DMS53 treated with DMSO at 0.1 percent for 48 hours (cell line): Measurements from ENCODE around the gene SCLY.
"Not testable (repeated sequence)": the region's sequence is repeated elsewhere in the genome, so short reads cannot be mapped to it uniquely, and the experiment has no call there.

ENCODE experiments used
- DNase-seq: peaks from one replicate; lab custom pipeline; 2025; ENCODE audit not compliant: unreplicated experiment; lab: John Stamatoyannopoulos, UW

Gene SCLY

DNA sequence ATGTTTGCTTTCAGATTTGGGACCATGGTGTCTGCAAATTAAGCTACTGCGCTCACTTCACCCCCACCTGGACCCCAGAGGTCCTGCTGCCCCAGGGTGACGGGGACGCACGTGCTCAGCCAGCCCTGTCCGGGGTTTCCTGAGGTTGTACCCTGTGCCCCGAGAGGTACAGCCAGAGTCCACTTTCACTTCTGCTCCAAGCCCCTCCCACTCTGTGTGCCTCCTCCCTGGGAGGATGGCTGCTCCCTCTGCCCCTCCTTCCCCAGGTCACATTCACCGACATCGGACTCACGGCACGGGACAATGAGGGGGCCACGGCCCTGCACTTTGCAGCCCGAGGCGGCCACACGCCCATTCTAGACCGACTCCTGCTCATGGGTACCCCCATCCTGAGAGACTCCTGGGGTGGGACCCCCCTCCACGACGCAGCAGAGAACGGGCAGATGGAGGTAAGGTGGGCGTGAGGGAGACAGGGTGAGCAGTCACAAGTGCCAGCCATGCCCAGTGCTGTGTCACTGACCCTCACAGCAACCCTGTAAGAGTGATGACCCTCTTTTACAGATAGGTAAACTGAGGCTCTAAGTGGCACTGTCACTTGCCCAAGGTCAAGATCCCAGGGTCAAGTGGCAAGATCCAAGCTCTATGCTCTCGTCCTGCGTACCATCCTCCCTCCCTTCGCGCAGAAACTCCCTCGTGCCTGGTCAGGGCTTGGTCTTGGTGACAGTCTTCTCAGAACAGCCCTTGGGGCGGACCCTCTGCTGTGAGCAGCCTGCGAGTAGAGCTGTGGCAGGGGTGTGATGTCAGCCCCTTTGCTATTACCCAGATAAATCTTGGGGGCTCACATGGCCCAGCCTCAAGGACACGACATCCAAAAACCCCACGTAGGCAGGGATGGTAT lies 47.0 kb downstream of the SCLY start:
- peak; percentile 85 for DNase-seq

DNA sequence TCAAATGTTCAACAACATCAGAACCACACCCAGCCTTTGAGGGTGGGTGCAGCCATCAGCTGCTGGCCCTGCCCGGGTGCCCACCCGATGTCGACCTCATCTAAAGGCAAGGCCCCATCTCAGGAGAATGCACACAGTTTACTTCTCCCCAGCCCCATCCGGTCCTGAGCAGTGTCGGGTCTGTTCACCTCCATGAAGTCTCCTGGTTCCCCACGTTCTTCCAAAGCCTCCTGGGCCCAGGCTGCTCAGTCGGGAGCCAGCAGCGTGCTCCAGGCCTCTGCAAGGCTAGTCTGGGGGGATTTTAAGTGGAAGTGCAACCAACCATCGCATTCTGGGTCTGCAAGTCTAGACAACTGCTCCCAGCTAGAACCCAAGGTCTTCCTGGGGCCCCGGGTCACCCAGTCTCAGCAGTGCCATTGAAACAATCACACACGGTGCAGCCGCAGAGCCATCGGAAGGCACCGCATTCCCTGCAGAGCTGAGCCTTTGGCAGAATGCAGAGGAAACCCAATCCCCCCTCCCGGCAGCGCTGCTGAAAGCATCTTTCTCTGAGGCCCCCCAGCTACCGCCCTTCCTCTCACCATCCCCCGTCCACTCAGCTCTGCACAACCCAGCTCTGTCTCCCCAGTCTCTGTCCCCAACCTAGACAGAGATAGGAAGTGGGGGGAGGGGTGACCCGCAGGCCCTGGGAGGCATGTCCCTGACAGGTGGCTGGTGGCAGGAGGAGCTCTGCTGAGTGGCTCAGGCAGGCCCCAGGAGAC lies 47.8 kb downstream of the SCLY start:
- DNase-seq, result peak; percentile 81

DNA sequence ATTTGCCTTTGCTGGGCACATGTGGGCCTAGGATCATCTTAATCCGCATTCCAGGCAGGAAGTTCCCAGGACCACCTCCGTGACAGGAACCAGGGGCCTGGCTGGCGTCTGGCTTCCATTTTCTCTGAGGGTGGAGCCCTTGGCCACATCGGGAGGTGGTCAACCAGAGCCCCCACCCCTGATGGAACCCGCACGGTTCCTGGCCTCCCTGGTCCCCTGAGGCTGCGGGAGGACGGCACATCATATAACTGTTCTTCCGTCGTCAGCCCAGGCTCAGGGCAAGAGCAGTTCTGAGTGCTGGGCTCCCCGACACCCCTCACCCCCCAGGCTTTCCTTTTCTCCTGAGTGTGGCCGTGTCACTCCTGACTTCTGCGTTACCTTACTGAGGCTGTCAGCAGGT lies 52.8 kb downstream of the SCLY start:
- DNase-seq, result no peak

DNA sequence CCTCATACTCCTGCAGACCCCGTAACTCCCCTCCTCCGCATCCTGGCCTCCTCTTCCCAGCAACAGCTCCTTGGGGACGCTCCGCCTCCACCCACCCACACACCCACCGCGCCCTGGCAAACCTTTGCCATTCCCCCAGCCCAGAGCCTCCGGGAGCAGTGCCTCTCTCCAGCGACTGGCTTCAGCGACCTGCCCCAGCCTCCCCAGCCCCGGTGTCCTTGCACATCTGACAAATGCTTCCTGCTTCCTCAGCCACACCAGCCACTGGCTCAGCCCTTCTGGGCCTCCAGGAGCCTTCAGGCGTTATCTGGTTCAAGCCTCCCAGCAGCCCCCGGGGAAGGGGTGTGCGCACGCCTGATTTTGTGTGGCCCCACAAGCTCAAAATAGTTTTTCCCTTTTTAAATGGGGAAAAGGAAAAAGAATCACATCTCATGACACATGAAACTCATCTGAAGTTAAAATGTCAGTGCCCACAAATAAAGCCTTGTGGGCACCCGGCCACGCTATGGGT lies 53.6 kb downstream of the SCLY start:
- no peak for DNase-seq

DNA sequence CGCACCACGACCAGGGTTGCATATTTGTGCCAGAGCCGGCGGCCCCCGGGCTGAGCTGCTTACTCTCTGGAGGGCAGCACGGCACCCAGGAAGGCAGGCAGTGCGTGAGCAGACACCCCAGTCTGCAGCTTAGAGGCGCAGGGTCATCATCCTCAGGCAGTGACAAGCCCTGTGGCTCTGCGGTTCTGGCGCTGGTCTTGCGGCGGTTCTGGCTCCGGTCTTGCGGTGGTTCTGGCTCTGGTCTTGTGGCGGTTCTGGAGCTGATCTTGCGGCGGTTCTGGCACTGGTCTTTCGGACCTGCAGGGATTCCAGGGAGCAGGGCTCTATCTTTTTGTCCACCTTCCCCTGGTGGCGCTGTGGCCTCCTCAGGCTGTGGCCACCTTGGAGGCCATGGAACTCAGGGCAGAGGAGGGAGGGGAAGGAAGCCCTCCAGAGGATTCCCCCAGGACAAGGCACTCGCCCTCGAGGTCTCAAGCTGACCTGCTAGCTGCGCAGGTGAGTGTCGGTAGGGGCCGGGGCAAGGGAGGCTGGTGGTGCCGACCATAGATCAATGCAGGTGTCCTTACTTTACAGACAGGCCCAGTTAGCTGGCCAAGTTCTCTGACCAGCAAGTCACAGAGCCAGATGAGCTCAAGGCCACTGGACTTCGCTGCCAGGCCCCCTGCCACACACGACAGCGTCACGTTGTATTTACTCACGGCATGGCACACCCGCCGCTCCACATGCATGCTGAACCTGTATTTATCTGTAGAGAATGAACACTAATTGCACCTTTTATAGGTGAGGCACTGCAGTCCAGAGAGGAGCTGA lies 54.3 kb downstream of the SCLY start:
- DNase-seq, result no peak

DNA sequence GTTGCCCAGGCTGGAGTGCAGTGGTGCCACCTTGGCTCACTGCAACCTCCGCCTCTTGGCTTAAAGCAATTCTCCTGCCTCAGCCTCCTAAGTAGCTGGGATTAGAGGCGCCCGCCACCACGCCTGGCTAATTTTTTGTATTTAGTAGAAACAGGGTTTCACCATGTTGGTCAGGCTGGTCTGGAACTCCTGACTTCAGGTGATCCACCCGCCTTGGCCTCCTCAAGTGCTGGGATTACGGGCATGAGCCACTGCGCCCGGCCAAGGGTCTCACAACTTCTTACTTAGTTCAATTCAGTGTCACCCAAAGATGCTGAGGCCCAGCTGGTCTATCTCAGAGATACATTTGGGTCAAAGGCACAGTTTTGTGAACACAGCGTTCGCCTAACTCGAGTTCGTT lies 54.9 kb downstream of the SCLY start:
- not testable (repeated sequence) for DNase-seq

DNA sequence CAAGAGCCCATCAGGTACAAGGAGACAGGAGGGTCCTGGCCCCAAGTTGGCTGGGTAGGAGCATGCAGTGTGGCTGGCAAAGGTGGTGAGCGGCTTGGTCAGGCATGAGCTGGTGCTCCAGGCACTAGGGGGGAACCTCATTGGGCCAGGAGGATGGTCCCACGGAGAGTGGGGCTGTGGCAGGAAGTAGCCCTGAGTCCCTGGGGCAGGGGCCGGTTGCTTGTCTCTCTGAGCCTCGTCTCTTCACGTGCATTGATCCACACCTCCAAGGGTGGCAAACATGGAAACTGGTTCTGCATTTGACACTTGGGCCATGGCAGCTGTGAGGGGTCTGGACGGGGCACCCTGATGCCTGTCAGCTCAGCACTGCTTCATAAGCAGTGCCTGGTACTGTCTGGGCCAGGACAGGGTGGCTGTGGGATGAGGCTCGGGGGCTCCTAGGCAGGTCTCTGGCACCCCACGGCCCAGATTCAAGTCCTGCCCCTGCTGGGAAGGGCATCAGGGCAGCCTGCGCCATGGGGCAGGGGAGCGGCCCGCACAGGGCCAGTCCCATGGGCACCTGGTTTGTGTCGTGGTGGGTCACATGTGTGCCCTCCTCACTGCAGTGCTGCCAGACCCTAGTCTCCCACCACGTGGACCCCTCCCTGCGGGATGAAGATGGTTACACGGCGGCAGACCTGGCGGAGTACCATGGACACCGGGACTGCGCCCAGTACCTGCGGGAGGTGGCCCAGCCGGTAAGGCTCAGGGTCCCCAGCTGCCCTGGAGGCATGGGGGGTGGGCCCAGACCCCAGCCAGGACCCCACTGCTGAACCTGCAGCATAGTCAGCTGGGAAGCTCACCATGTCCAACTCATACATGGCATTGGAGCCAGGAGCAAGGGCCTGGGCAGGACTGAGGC lies 55.7 kb downstream of the SCLY start:
- no peak for DNase-seq

DNA sequence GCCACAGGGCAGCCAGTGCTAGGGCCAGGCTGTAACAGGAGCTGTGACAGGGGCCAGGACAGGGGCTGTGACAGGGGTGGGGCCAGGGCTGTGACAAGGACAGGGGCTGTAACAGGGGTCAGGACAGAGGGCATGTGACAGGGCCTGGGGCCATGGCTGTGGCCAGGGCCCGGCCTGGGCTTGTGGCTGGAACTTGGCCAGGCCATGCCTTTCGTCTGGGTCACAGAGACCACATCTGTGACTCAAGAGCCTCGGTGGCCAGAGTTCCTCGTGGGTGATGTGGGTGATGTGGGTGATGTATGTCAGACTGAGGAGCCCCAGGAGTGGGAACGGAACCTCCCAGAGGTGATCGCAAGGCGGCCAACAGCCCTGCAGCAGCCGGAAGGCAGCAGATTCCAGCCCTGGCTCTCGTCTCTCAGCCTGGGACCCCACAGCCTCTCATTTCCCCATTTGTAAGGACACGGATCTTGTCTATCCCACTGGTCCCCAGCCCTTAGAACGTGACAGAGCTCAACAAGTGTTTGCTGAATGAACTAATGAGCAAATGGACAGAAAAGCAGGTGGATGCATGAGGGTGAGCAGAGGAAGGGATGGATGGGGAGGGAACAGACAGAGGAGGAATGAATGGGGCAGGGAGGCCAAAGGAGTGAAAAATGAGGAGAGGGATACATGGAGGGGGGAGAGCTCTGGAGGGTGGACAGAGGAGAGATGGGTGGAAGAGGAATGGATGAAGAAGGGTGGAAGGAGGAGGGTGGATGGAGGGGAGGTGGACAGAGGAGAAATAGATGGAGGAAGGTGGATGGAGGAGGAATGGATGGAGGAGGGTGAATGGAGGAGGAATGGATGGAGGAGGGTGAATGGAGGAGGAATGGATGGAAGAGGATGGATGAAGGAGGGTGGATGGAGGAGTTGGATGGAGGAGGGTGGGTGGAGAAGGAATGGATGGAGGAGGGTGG lies 56.7 kb downstream of the SCLY start:
- DNase-seq, result no peak

DNA sequence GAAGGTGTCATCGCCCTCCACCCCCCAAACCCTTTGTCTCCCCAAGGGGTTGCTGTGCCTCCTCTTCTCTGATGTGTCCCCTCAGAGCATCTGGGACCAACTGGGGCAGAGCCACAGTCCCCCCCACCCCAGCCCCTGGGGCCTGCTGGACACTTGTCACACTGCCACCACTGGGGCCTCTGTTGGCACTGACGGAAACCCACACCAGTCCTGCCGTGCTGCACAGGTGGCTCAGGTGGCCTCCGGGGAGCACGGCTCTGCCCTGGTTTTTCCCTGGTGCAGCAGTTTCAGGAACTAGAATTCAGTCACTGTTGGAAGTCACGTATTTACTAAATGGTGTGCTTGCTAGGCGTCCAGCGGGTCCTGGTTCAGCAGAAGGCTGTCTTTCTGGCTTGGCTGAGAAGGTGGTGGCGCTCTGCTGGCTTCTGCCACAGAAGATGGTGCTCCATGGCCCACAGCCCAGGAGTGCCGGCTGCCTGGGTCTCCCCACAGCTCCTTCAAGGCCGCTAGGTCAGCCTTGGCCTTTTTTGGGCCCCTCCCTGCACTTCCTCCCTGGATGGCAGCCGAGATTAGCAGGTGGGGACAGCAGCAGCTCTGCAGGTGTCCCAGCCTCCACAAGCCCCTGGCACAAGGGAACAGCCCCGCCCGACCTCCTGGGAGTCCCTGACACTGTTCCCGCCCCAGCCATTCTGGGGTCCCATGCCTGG lies 59.1 kb downstream of the SCLY start:
- DNase-seq, result no peak

DNA sequence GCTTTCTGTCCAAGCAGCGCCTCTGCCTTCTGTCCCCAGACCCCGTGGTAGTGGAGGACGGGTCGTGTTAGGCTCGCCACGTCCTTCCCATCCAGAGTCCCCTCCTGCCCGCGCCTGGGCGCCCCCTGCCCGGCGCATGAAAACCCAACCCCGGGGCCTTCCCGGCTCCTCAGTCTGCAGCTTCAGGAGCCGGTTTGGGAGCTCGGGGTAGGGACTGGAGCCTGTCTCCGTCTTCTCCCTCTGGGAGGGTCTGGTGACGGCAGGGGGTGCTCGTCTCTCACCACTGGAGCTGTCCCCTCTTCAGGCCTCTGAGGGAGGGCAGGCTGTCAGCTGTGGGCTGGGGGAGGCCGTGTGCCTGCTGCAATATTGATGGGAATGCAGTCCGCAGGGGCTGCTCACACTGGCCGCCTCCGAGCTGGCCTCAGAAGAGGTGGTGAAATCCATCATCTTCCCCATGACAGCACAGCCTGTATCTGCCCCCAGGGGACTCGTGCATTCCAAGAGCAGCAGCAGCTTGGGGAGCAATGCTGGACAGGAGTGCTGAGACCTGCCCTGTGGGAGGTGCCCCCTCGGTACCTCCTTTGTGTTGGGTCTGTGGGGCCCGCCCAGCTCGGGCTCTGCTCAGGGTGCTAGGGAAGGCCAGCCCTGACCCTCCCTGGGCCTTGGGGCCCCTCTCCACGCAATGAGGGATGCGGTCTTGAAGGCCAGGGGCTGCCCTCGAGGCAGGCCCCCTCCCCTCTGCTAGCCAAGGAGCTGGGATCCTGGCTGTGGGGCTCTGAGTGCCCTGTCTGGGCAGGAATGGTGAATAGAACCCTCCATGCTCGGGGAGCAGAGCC lies 59.9 kb downstream of the SCLY start:
- DNase-seq, result no peak

DNA sequence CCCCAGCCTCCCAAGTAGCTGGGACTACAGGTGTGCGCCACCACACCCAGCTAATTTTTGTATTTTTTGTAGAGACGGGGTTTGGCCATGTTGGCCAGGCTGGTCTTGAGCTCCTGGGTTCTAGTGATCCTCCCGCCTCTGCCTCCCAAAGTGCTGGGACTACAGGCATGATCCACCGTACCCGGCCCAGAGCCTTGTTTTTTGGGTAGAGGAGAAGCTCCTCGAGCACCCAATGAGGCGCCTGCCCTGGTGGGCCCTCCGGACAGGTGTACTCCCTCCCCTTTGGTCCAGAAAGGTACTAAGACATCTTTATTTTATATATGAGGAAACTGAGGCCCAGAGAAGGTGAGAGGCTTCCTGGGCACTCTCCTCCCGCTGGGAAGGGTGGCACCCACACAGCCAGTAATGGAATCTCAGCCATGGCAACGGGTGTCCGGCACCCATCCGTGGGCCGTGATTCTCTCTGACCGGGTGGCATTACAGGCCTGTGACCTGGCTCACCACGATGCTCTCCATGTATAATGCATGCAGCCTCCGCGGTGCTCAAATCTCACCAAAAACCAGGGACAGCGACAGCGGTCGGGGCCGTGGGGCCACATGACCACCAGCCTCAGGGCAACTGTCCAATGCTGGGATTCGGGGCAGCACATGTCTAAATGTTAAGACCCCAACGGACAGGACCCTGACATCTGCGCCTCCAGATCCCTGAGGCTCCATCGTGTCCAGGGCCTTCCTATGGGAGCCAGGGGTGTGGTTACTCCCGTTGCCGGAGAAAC lies 60.9 kb downstream of the SCLY start:
- no peak for DNase-seq

DNA sequence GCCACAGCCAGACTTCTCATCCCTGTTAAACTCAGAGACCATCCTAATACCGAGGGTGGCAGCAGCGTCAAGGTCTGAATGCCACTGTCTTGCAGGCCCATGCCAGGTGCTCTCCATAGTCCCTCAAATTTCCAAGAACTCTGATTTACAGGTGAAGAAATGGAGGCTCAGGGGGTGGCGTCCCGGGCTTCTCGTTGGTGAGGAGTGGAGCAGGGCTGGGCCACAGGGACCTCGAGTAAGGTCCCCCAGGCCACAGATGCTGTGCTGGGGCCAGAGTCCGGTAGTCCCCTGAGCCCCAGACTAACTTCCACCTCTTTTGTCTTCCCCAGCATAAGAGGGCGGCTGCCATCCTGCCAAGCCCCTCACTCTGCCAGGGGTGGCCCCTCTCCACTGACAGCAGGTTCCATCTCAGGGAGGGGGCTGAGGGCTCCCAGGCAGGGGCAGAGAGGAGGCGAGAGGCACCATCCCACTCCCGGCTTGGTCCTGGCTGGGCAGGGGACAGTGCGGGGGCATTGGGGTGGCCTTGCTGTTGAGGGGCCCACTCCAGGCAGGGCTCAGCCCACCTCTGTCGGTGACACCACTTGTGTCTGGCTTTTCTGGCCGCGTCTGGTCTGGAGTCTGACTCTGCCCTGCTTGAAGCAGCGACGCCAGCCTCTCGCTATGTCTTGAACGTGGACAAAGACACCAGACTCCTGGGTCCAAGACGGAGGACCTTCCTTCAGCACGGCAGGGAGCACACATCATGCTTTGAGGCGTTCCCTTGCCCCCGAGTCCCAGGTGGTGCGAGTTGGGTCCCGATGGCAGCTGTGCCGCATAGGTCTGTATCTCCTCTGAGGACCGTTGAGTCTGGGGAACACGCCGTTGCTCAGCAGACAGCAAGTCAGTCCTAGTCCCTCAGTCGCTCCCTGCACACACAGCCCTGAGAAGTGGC lies 61.8 kb downstream of the SCLY start:
- DNase-seq, result no peak

DNA sequence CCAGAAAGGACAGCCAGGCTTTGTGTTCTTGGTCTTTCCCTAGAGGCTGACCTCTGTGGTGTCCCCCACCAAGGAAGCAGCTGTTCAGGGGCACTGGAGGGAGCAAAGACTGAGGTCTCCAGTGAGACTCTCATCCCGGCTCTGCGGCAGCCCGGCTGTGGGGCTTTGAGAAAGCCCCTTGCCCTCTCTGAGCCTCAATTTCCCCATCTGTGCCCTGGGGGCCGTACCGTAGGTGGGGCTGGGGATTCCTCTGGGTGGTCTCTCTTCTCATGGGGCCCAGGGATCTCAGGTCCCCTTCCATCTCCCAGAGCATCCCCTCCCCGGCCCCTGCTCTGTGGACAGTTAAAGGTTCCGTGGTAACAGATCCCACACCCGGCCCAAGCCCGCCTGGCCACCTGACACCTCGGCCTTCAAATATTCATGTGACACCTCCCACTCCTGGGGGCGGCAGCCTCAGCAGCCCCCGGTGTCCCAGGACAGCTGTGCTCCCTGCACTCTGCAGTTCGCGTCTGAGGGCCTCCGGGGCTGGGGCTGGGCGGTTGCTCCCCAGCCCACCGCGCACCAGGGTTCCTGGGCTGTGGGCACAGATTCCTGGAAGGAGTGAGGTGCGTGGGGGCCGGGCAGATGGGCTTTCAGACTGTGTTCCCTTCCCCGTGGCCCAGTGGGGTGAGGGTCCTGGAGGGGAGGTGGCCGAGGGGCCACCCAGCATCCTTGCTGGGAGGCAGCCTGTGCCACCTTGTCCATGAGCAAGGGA lies 62.6 kb downstream of the SCLY start:
- no peak for DNase-seq

DNA sequence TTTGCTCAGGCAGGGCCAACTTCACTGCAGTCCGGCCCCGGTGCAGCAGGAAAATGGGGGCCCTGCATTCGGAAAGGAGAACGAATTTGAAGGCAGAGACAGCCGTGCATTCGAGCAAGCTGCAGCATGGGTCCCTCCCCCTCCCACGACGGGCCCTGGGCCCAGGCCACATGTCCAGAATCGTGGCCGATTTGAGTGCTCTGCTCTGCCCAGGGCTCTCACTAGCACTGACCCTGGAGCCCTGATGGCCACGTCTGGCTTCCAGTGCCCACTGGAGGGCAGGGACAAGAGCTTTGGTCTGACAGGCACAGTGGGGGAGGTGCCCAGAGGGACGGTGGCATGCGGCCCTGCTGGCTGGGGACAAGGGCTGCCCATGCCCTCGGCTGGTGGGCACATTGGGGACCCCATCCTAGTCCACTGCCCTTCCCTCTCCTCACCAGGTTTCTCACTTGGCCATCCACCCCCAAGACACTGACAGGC lies 63.2 kb downstream of the SCLY start:
- DNase-seq, result no peak
